Activated CD8-positive, alpha-beta T cell treated with anti-CD3 and anti-CD28 coated beads for 36 hours (primary cell): ENCODE results near the gene RPS6KL1. TPM values are rescaled to one million over a fixed set of nuclear protein-coding genes. Genes with fewer than 3 reads are reported as not detected.

Experiments used
- ATAC-seq: fragments of 200-7000 bp; cut with Tn5 transposase; one replicate; pipeline ENCODE4 v1.10.0; 2021; ENCODE audit warnings: mild to moderate bottlenecking, moderate library complexity
- CTCF ChIA-PET: fragments of 350-600 bp; sonication (Branson Sonifier 250); formaldehyde crosslinking; loops from one replicate; lab custom pipeline; 2021; ENCODE audit warnings: antibody characterized with exemption; lab: Charles Lee
- POLR2A ChIA-PET: fragments of 350-600 bp; sonication (Branson Sonifier 250); formaldehyde crosslinking; loops from one replicate; lab custom pipeline; 2021; ENCODE audit warnings: antibody characterized with exemption; lab: Charles Lee
- DNase-seq: peaks from one replicate; pipeline ENCODE4 v3.0.0-alpha.2; 2020
- H3K27ac Mint-ChIP-seq: one replicate; pipeline ENCODE4 v1.8.0; 2021; ENCODE audit warnings: mild to moderate bottlenecking, mixed read lengths
- H3K27me3 Mint-ChIP-seq: one replicate; pipeline ENCODE4 v1.8.0; 2021; ENCODE audit warnings: mixed read lengths
- H3K36me3 Mint-ChIP-seq: one replicate; pipeline ENCODE4 v1.8.0; 2021; ENCODE audit warnings: low read depth, mixed read lengths
- H3K4me1 Mint-ChIP-seq: one replicate; pipeline ENCODE4 v1.8.0; 2021; ENCODE audit warnings: low read depth, mixed read lengths
- H3K4me3 Mint-ChIP-seq: one replicate; pipeline ENCODE4 v1.8.0; 2021; ENCODE audit warnings: mild to moderate bottlenecking, moderate library complexity, mixed read lengths
- H3K9me3 Mint-ChIP-seq: one replicate; pipeline ENCODE4 v1.8.0; 2021; ENCODE audit warnings: mixed read lengths
- intact Hi-C: fragments of 100-400 bp; cut with micrococcal nuclease; formaldehyde crosslinking; loops from one replicate; pipeline ENCODE4 v1.10.0; 2022
- total RNA-seq, 2 experiments: library from RNA; stranded (reverse); gene quantifications; one replicate each; pipeline ENCODE4 v1.2.3, GENCODE V29; 2021
- TF ChIP-seq, protein P1 (sequence below): fragments of 200-600 bp; IDR thresholded peaks from one replicate; pipeline ENCODE4 v1.8.0; 2022; ENCODE audit warnings: antibody characterized with exemption, mild to moderate bottlenecking

RPS6KL1 gene
- total RNA-seq, 2 experiments from 2014 or later: 4.1 to 5.1 TPM

GRCh38 chr14:74908861-74909341, 14.2 kb downstream of the RPS6KL1 start:
- no peaks in the 10 kb centered on the region for H3K36me3 Mint-ChIP-seq

GRCh38 chr14:74907744-74908143, 15.3 kb downstream of the RPS6KL1 start:
- no peak overlapping the region for H3K27ac Mint-ChIP-seq
- H3K36me3 Mint-ChIP-seq: peaks cover 5% of the 10 kb centered on the region
- no peak for DNase-seq
- H3K4me1 Mint-ChIP-seq: peaks cover 7% of the 10 kb centered on the region
- no peaks in the 10 kb centered on the region for H3K9me3 Mint-ChIP-seq
- H3K4me3 Mint-ChIP-seq: no peak overlapping the region
- no peak for ATAC-seq
- ChIA-PET POLR2A (interaction anchor here (0.6 to 1.6 kb wide), 5 partner anchors 12 to 66 kb away, joined by 3 to 6 read pairs (median 3); partner anchors contain the start of gene RPS6KL1), CTCF (interaction anchor here (3.6 to 14.6 kb wide), 5 partner anchors 13 to 180 kb away, joined by 25 to 528 read pairs (median 64); partner anchors contain the start of genes DLST and PROX2)
- H3K27me3 Mint-ChIP-seq: no peaks in the 10 kb centered on the region
- TF ChIP-seq, protein P1, sequence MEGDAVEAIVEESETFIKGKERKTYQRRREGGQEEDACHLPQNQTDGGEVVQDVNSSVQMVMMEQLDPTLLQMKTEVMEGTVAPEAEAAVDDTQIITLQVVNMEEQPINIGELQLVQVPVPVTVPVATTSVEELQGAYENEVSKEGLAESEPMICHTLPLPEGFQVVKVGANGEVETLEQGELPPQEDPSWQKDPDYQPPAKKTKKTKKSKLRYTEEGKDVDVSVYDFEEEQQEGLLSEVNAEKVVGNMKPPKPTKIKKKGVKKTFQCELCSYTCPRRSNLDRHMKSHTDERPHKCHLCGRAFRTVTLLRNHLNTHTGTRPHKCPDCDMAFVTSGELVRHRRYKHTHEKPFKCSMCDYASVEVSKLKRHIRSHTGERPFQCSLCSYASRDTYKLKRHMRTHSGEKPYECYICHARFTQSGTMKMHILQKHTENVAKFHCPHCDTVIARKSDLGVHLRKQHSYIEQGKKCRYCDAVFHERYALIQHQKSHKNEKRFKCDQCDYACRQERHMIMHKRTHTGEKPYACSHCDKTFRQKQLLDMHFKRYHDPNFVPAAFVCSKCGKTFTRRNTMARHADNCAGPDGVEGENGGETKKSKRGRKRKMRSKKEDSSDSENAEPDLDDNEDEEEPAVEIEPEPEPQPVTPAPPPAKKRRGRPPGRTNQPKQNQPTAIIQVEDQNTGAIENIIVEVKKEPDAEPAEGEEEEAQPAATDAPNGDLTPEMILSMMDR: no peak
- intact Hi-C loops: no loop called here

More at GRCh38 chr14:74908861-74909341, 14.2 kb downstream of the RPS6KL1 start:
- peaks cover 2% of the 10 kb centered on the region for H3K4me1 Mint-ChIP-seq
- ATAC-seq: no peak
- H3K27ac Mint-ChIP-seq: no peak overlapping the region
- ChIA-PET POLR2A (interaction anchor here (0.8 to 1.6 kb wide), 3 partner anchors 14 to 65 kb away, joined by 3 to 6 read pairs (median 4); partner anchors contain the start of gene RPS6KL1), CTCF (interaction anchor here (0.7 to 14.6 kb wide), 4 partner anchors 14 to 179 kb away, joined by 3 to 528 read pairs (median 38); no protein-coding TSS in a partner anchor)
- DNase-seq: no peak
- H3K27me3 Mint-ChIP-seq: no peaks in the 10 kb centered on the region
- intact Hi-C loops: no loop called here
- H3K4me3 Mint-ChIP-seq: no peak overlapping the region
- TF ChIP-seq, protein P1: no peak
- H3K9me3 Mint-ChIP-seq: no peaks in the 10 kb centered on the region

DNA sequence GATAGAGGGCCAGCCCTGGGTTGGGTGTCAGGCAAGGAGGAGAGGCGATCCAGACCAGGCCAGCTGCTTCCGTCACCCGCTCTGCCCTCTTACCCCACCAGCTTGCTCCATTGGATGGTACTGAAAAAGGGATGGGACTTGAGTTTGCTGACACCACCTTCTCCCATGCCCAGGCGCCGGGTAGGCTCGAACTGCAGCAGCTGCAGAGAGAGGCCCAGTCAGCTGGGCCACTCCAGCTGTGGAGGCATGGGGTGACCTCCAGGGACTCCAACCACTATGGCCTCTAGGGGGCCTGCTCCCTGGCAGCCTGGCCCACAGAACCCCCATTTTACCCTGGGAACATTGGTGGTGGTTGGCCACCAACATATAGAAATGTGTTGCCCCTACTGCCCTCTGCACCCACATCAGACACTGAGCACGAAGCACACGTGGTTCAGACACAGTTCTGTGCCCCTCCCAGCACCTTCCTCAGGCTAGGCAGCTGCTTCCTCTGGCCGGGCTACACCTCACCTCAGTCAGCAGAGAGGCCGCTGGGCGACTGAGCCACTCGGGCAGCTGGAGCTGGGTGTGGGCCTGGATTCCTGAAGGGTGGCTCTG, 16.0 kb downstream of the RPS6KL1 start:
- POLR2A ChIA-PET: interaction anchor here (1.1 to 2.7 kb wide), 7 partner anchors 10 to 52 kb away, joined by 3 to 22 read pairs (median 6); partner anchors contain the start of genes DLST and RPS6KL1
- DNase-seq (no peak), ATAC-seq (peak; percentile 11)
- Mint-ChIP-seq H3K36me3 (peaks cover 12% of the 10 kb centered on the region), H3K4me3 (no peak overlapping the region), H3K4me1 (peaks cover 10% of the 10 kb centered on the region), H3K27ac (no peak overlapping the region), H3K27me3 (no peaks in the 10 kb centered on the region), H3K9me3 (no peaks in the 10 kb centered on the region)
- CTCF ChIA-PET: interaction anchor here (1.4 to 14.6 kb wide), 13 partner anchors 12 to 180 kb away, joined by 3 to 528 read pairs (median 10); partner anchors contain the start of genes DLST, PROX2, RPS6KL1 and ZC2HC1C
- intact Hi-C loops: no loop called here
- TF ChIP-seq, protein P1: peak; percentile 19

DNA sequence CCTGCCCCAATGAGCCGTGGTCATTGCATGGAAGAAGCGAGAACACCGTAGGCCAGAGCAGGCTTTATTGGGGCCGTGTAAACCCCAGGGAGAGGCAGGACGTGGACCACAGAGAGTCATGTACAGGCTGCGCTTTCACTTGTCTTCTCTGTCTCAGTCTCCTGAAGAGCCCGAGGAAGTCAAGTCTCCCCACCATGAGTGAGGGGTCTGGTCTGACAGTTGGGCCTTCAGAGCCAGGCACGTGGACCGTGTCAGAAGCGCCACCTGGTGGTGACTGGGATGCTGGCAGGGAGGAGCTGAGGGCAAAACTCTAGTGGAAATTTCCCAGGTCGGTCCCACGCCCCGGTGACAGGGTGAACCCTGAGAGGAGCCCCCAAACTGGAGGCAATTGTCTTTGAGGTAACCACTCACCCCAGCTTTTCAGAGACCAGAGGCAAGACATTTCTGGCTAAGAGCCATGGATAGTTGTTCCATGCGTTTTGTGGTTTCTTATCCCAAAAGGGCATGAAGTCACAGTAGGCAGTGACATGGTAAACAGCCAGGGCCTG, 17.4 kb downstream of the RPS6KL1 start:
- ATAC-seq: peak; percentile 81

More for the DNA sequence above, 17.4 kb downstream of the RPS6KL1 start:
- Mint-ChIP-seq H3K27ac (peak overlapping the region; percentile 38), H3K4me1 (peaks cover 10% of the 10 kb centered on the region), H3K4me3 (no peak overlapping the region), H3K9me3 (no peaks in the 10 kb centered on the region), H3K27me3 (no peaks in the 10 kb centered on the region), H3K36me3 (peaks cover 22% of the 10 kb centered on the region)
- TF ChIP-seq, protein P1: peak; percentile 97
- intact Hi-C loops: loop anchor here (1.0 kb wide), 1 partner anchor 44 kb away; no protein-coding TSS in a partner anchor
- peak; percentile 84 for DNase-seq
- ChIA-PET CTCF (interaction anchor here (0.6 to 14.6 kb wide), 51 partner anchors 11 to 399 kb away, joined by 3 to 528 read pairs (median 4); partner anchors contain the start of genes DLST, EIF2B2, LTBP2 and PROX2), POLR2A (interaction anchor here (0.8 to 2.7 kb wide), 11 partner anchors 9 to 136 kb away, joined by 3 to 22 read pairs (median 4); partner anchors contain the start of gene DLST)
